Neural progenitor cell (in vitro differentiated cells): Measurements from ENCODE around the gene ZFAND4. TPM values are rescaled to one million over a fixed set of nuclear protein-coding genes. Genes with fewer than 3 reads are reported as not detected.

Experiments
- DNase-seq: peaks from one replicate; pipeline ENCODE4 v3.0.0-alpha.2; 2016; ENCODE audit warnings: low spot score
- H2AFZ ChIP-seq: fragments of 200-600 bp; sonication (generic); replicated peaks from 2 replicates; pipeline ENCODE4 v1.6.1; 2016; ENCODE audit warnings: antibody characterized with exemption
- H3F3A ChIP-seq: fragments of 200-600 bp; sonication (generic); 2 replicates; pipeline ENCODE4 v1.6.1; 2016; ENCODE audit warnings: antibody characterized with exemption, low read depth
- H3K27ac ChIP-seq: fragments of 200-600 bp; sonication (generic); 2 replicates; pipeline ENCODE4 v1.5.1; 2016; ENCODE audit warnings: mild to moderate bottlenecking
- H3K27me3 ChIP-seq: fragments of 200-600 bp; sonication (generic); 2 replicates; pipeline ENCODE4 v1.6.1; 2016; ENCODE audit warnings: mild to moderate bottlenecking, moderate library complexity
- H3K36me3 ChIP-seq: fragments of 200-600 bp; sonication (generic); 2 replicates; pipeline ENCODE4 v1.5.1; 2016
- H3K4me1 ChIP-seq: fragments of 200-600 bp; sonication (generic); 2 replicates; pipeline ENCODE4 v1.6.1; 2016; ENCODE audit warnings: mixed run types
- H3K4me2 ChIP-seq: fragments of 200-600 bp; sonication (generic); 2 replicates; pipeline ENCODE4 v1.6.1; 2016
- H3K4me3 ChIP-seq: fragments of 200-600 bp; sonication (generic); 2 replicates; pipeline ENCODE4 v1.5.1; 2016
- H3K79me2 ChIP-seq: fragments of 200-600 bp; sonication (generic); 2 replicates; pipeline ENCODE4 v1.6.1; 2016; ENCODE audit warnings: low read depth
- H3K9ac ChIP-seq: fragments of 200-600 bp; sonication (generic); 2 replicates; pipeline ENCODE4 v1.6.1; 2016
- H3K9me3 ChIP-seq: fragments of 200-600 bp; sonication (generic); 2 replicates; pipeline ENCODE4 v1.5.1; 2016; ENCODE audit warnings: low read depth
- H4K20me1 ChIP-seq: fragments of 200-600 bp; sonication (generic); 2 replicates; pipeline ENCODE4 v1.6.1; 2016; ENCODE audit warnings: low read depth
- H3K27ac Mint-ChIP-seq: 3 replicates; pipeline ENCODE4 v1.8.0; 2021; ENCODE audit warnings: mixed read lengths
- H3K27me3 Mint-ChIP-seq: 2 replicates; pipeline ENCODE4 v1.8.0; 2022; ENCODE audit warnings: low read depth, mild to moderate bottlenecking, inconsistent platforms, moderate library complexity, mixed read lengths; ENCODE audit not compliant: insufficient read depth
- H3K36me3 Mint-ChIP-seq: 3 replicates; pipeline ENCODE4 v1.8.0; 2021; ENCODE audit warnings: mixed read lengths
- H3K4me1 Mint-ChIP-seq: 3 replicates; pipeline ENCODE4 v1.8.0; 2021; ENCODE audit warnings: mixed read lengths
- H3K4me3 Mint-ChIP-seq: 3 replicates; pipeline ENCODE4 v1.8.0; 2021; ENCODE audit warnings: mild to moderate bottlenecking, moderate library complexity, mixed read lengths
- H3K9me3 Mint-ChIP-seq: 3 replicates; pipeline ENCODE4 v1.8.0; 2020; ENCODE audit warnings: mixed read lengths
- CTCF ChIP-seq: fragments of 200-600 bp; sonication (generic); IDR thresholded peaks from 2 replicates; pipeline ENCODE4 v1.5.1; 2017; ENCODE audit warnings: antibody characterized with exemption, mild to moderate bottlenecking
- EZH2 ChIP-seq: fragments of 200-600 bp; sonication (generic); IDR thresholded peaks from 2 replicates; pipeline ENCODE4 v1.6.1; 2017; ENCODE audit warnings: antibody characterized with exemption, mild to moderate bottlenecking, moderate library complexity
- EZH2phosphoT487 ChIP-seq: fragments of 200-600 bp; sonication (generic); IDR thresholded peaks from 2 replicates; pipeline ENCODE4 v1.6.1; 2017; ENCODE audit warnings: antibody characterized with exemption
- total RNA-seq: library from RNA; depleted of rRNA; stranded (reverse); fragments of >200 nt; gene quantifications from 2 replicates; pipeline ENCODE4 v1.2.3, GENCODE V29; 2015; ENCODE audit warnings: low replicate concordance

Gene ZFAND4
- total RNA-seq, 1 donor from 2014 or later, result 22.8 TPM

DNA sequence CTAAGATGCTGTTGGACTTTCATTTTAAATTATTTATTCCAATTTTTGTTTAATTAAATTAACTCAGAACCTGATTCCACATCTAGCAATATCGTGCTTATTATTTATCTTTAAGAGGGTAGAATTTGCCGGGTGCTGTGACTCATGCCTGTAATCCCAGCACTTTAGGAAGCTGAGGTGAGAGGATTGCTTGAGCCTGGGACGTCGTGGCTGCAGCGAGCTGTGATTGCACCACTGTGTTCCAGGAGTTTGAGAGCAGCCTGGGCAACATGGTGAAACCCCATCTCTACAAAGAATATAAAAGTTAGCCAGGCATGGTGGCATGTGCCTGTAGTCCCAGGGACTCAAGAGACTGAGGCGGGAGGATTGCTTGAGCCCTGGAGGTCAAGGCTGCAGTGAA lies 47.8 kb downstream of the ZFAND4 start:
- H3K4me1 ChIP-seq, result no peaks in the 10 kb centered on the region
- TF ChIP-seq CTCF (no peak), EZH2phosphoT487 (no peak), EZH2 (no peak)
- no peak overlapping the region for H3K27ac Mint-ChIP-seq
- no peaks in the 10 kb centered on the region for H3K27me3 ChIP-seq
- H3K4me1 Mint-ChIP-seq, result no peaks in the 10 kb centered on the region
- DNase-seq, result no peak
- no peak overlapping the region for H3K27ac ChIP-seq
- no peaks in the 10 kb centered on the region for H3K79me2 ChIP-seq
- no peaks in the 10 kb centered on the region for H4K20me1 ChIP-seq
- H3K4me2 ChIP-seq, result no peak overlapping the region
- H3K9ac ChIP-seq, result no peak overlapping the region
- no peaks in the 10 kb centered on the region for H3F3A ChIP-seq
- H3K9me3 Mint-ChIP-seq, result no peaks in the 10 kb centered on the region
- no peaks in the 10 kb centered on the region for H3K36me3 Mint-ChIP-seq
- H3K4me3 ChIP-seq, result no peak overlapping the region
- H3K4me3 Mint-ChIP-seq, result no peak overlapping the region
- no peaks in the 10 kb centered on the region for H3K36me3 ChIP-seq
- peaks cover 2% of the 10 kb centered on the region for H3K27me3 Mint-ChIP-seq
- no peak overlapping the region for H2AFZ ChIP-seq
- no peaks in the 10 kb centered on the region for H3K9me3 ChIP-seq

GRCh38 chr10:45614869-45615268 lies 57.7 kb downstream of the ZFAND4 start:
- H3K9me3 Mint-ChIP-seq, result no peaks in the 10 kb centered on the region
- no peaks in the 10 kb centered on the region for H3K27me3 Mint-ChIP-seq
- Histone ChIP-seq H3K9me3 (no peaks in the 10 kb centered on the region), H3K4me1 (no peaks in the 10 kb centered on the region), H3K4me2 (no peak overlapping the region), H3K79me2 (no peaks in the 10 kb centered on the region), H2AFZ (no peak overlapping the region), H4K20me1 (no peaks in the 10 kb centered on the region), H3K4me3 (no peak overlapping the region), H3K27ac (no peak overlapping the region), H3K9ac (no peak overlapping the region), H3K27me3 (no peaks in the 10 kb centered on the region), H3K36me3 (no peaks in the 10 kb centered on the region), H3F3A (peaks cover 3% of the 10 kb centered on the region)
- no peaks in the 10 kb centered on the region for H3K4me1 Mint-ChIP-seq
- DNase-seq, result no peak
- H3K36me3 Mint-ChIP-seq, result peaks cover 8% of the 10 kb centered on the region
- H3K27ac Mint-ChIP-seq, result no peak overlapping the region
- TF ChIP-seq EZH2phosphoT487, result no peak
- TF ChIP-seq CTCF, result no peak
- no peak for TF ChIP-seq EZH2
- H3K4me3 Mint-ChIP-seq, result no peak overlapping the region

GRCh38 chr10:45612741-45613140 lies 59.8 kb downstream of the ZFAND4 start:
- Histone ChIP-seq H3K9me3 (no peaks in the 10 kb centered on the region), H3K27ac (no peak overlapping the region), H3K36me3 (no peaks in the 10 kb centered on the region), H2AFZ (no peak overlapping the region), H3K79me2 (no peaks in the 10 kb centered on the region), H3K4me3 (no peak overlapping the region), H3F3A (no peaks in the 10 kb centered on the region), H3K9ac (no peak overlapping the region), H4K20me1 (no peaks in the 10 kb centered on the region), H3K4me1 (no peaks in the 10 kb centered on the region), H3K27me3 (no peaks in the 10 kb centered on the region), H3K4me2 (no peak overlapping the region)
- TF ChIP-seq EZH2, result no peak
- TF ChIP-seq CTCF, result no peak
- no peak for TF ChIP-seq EZH2phosphoT487
- Mint-ChIP-seq H3K4me1 (no peaks in the 10 kb centered on the region), H3K4me3 (no peak overlapping the region), H3K36me3 (peaks cover 8% of the 10 kb centered on the region), H3K9me3 (no peaks in the 10 kb centered on the region), H3K27me3 (no peaks in the 10 kb centered on the region), H3K27ac (no peak overlapping the region)
- DNase-seq, result no peak
